Measurements from ENCODE around the gene BLOC1S3. TPM values are rescaled to one million over a fixed set of nuclear protein-coding genes. Genes with fewer than 3 reads are reported as not detected.
A peak's percentile ranks its signal among the peaks of the same experiment; 100 is the strongest.

Gene BLOC1S3
- total RNA-seq, 2 donors from 2014 or later = 9.4 to 11.3 TPM

- H3K36me3 ChIP-seq (ENCODE audit: control insufficient read depth, insufficient read depth, low read length) = no peaks in the 10 kb centered on the region
- no peaks in the 10 kb centered on the region for H3K27me3 ChIP-seq (ENCODE audit: control insufficient read depth, insufficient read depth, low read length, poor library complexity, severe bottlenecking)
- Mint-ChIP-seq H3K36me3 (ENCODE audit: low read depth) (no peaks in the 10 kb centered on the region), H3K9me3 (no peaks in the 10 kb centered on the region), H3K27ac (no peak overlapping the region), H3K27me3 (ENCODE audit: insufficient read depth) (peaks cover 8% of the 10 kb centered on the region), H3K4me1 (peaks cover 2% of the 10 kb centered on the region), H3K4me3 (no peak overlapping the region)
- no peak overlapping the region for H3K4me3 ChIP-seq (ENCODE audit: low read length)
- H3K9me3 ChIP-seq (ENCODE audit: control insufficient read depth, low read length) = no peaks in the 10 kb centered on the region
- DNase-seq = no peak
- 91 to 100% methylated on average over 2 to 17 of the region's 17 CpGs for WGBS, 2 experiments (ENCODE audit: insufficient coverage in 1 of 2, insufficient read length in 1 of 2)
- no peak overlapping the region for H3K27ac ChIP-seq (ENCODE audit: low read depth, low read length)
- TF ChIP-seq CTCF (conservative IDR thresholded peaks at IDR 0.05) = no peak
- no peaks in the 10 kb centered on the region for H3K4me1 ChIP-seq (ENCODE audit: control insufficient read depth, insufficient read depth, low read length)
- H3K9ac ChIP-seq (ENCODE audit: extremely low read depth, low read length, poor library complexity, severe bottlenecking) = no peak overlapping the region
These were observed 15.4 kb upstream of the BLOC1S3 start for GRCh38 chr19:45163156-45163555.

GRCh38 chr19:45163751-45164460, 14.7 kb upstream of the BLOC1S3 start:
- Mint-ChIP-seq H3K4me1 (peaks cover 2% of the 10 kb centered on the region), H3K36me3 (ENCODE audit: low read depth) (no peaks in the 10 kb centered on the region), H3K27me3 (ENCODE audit: insufficient read depth) (peaks cover 7% of the 10 kb centered on the region), H3K4me3 (no peak overlapping the region), H3K27ac (no peak overlapping the region), H3K9me3 (no peaks in the 10 kb centered on the region)
- Histone ChIP-seq H3K9ac (ENCODE audit: extremely low read depth, low read length, poor library complexity, severe bottlenecking) (no peak overlapping the region), H3K27ac (ENCODE audit: low read depth, low read length) (no peak overlapping the region), H3K9me3 (ENCODE audit: control insufficient read depth, low read length) (no peaks in the 10 kb centered on the region), H3K4me3 (ENCODE audit: low read length) (no peak overlapping the region), H3K4me1 (ENCODE audit: control insufficient read depth, insufficient read depth, low read length) (no peaks in the 10 kb centered on the region), H3K36me3 (ENCODE audit: control insufficient read depth, insufficient read depth, low read length) (no peaks in the 10 kb centered on the region), H3K27me3 (ENCODE audit: control insufficient read depth, insufficient read depth, low read length, poor library complexity, severe bottlenecking) (no peaks in the 10 kb centered on the region)
- no peak for DNase-seq
- TF ChIP-seq CTCF (conservative IDR thresholded peaks at IDR 0.05) = no peak
- 90 to 92% methylated on average over 2 to 15 of the region's 15 CpGs for WGBS, 2 experiments (ENCODE audit: insufficient coverage in 1 of 2, insufficient read length in 1 of 2)

GRCh38 chr19:45164577-45165335, 13.8 kb upstream of the BLOC1S3 start:
- peak; percentile 39 for TF ChIP-seq CTCF (conservative IDR thresholded peaks at IDR 0.05)
- no peaks in the 10 kb centered on the region for H3K27me3 ChIP-seq (ENCODE audit: control insufficient read depth, insufficient read depth, low read length, poor library complexity, severe bottlenecking)
- Mint-ChIP-seq H3K27ac (no peak overlapping the region), H3K36me3 (ENCODE audit: low read depth) (no peaks in the 10 kb centered on the region), H3K4me1 (peaks cover 2% of the 10 kb centered on the region), H3K27me3 (ENCODE audit: insufficient read depth) (peaks cover 7% of the 10 kb centered on the region), H3K9me3 (no peaks in the 10 kb centered on the region), H3K4me3 (no peak overlapping the region)
- H3K27ac ChIP-seq (ENCODE audit: low read depth, low read length) = no peak overlapping the region
- H3K9ac ChIP-seq (ENCODE audit: extremely low read depth, low read length, poor library complexity, severe bottlenecking) = no peak overlapping the region
- H3K9me3 ChIP-seq (ENCODE audit: control insufficient read depth, low read length) = no peaks in the 10 kb centered on the region
- H3K36me3 ChIP-seq (ENCODE audit: control insufficient read depth, insufficient read depth, low read length) = no peaks in the 10 kb centered on the region
- DNase-seq = peak; percentile 96
- H3K4me3 ChIP-seq (ENCODE audit: low read length) = no peak overlapping the region
- 68 to 73% methylated on average over 18 to 27 of the region's 27 CpGs for WGBS, 2 experiments (ENCODE audit: insufficient coverage in 1 of 2, insufficient read length in 1 of 2)
- H3K4me1 ChIP-seq (ENCODE audit: control insufficient read depth, insufficient read depth, low read length) = no peaks in the 10 kb centered on the region
